Nephron (organoid): ENCODE data around the gene CERS4.

ENCODE experiments used
- H3K27ac Mint-ChIP-seq, 3 experiments: 2 replicates each; pipeline ENCODE4 v1.8.0; 2020; ENCODE audit warnings: mixed read lengths in 3 of 3, mild to moderate bottlenecking in 2 of 3, moderate library complexity in 1 of 3
- H3K27me3 Mint-ChIP-seq: 2 replicates; pipeline ENCODE4 v1.8.0; 2021; ENCODE audit warnings: low read depth, mild to moderate bottlenecking, moderate library complexity, mixed read lengths
- H3K36me3 Mint-ChIP-seq: 2 replicates; pipeline ENCODE4 v1.8.0; 2020; ENCODE audit warnings: low read depth, mixed read lengths
- H3K4me1 Mint-ChIP-seq: 2 replicates; pipeline ENCODE4 v1.8.0; 2020; ENCODE audit warnings: mixed read lengths
- H3K4me3 Mint-ChIP-seq, 3 experiments: 2 replicates each; pipeline ENCODE4 v1.8.0; 2020; ENCODE audit warnings: mild to moderate bottlenecking in 3 of 3, mixed read lengths in 3 of 3, moderate library complexity in 2 of 3
- H3K9me3 Mint-ChIP-seq: 2 replicates; pipeline ENCODE4 v1.8.0; 2020; ENCODE audit warnings: mixed read lengths
- TF ChIP-seq, protein P1 (sequence below), 3 experiments: fragments of 200-600 bp; sonication (generic); IDR thresholded peaks; one replicate each; pipeline ENCODE4 v1.5.0; 2021; ENCODE audit warnings: antibody characterized with exemption in 3 of 3; ENCODE audit not compliant: unreplicated experiment in 3 of 3

The CERS4 gene

GRCh38 chr19:8174706-8175105 is 34.5 kb upstream of the CERS4 start:
- H3K9me3 Mint-ChIP-seq = no peaks in the 10 kb centered on the region
- no peaks in the 10 kb centered on the region for H3K36me3 Mint-ChIP-seq
- TF ChIP-seq, protein P1, sequence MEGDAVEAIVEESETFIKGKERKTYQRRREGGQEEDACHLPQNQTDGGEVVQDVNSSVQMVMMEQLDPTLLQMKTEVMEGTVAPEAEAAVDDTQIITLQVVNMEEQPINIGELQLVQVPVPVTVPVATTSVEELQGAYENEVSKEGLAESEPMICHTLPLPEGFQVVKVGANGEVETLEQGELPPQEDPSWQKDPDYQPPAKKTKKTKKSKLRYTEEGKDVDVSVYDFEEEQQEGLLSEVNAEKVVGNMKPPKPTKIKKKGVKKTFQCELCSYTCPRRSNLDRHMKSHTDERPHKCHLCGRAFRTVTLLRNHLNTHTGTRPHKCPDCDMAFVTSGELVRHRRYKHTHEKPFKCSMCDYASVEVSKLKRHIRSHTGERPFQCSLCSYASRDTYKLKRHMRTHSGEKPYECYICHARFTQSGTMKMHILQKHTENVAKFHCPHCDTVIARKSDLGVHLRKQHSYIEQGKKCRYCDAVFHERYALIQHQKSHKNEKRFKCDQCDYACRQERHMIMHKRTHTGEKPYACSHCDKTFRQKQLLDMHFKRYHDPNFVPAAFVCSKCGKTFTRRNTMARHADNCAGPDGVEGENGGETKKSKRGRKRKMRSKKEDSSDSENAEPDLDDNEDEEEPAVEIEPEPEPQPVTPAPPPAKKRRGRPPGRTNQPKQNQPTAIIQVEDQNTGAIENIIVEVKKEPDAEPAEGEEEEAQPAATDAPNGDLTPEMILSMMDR (IDR thresholded peaks at IDR 0.05; ENCODE audit: unreplicated experiment in 3 of 3) = no peak
- no peak overlapping the region for H3K27ac Mint-ChIP-seq
- H3K27me3 Mint-ChIP-seq = no peaks in the 10 kb centered on the region
- no peak overlapping the region for H3K4me3 Mint-ChIP-seq
- no peaks in the 10 kb centered on the region for H3K4me1 Mint-ChIP-seq

DNA sequence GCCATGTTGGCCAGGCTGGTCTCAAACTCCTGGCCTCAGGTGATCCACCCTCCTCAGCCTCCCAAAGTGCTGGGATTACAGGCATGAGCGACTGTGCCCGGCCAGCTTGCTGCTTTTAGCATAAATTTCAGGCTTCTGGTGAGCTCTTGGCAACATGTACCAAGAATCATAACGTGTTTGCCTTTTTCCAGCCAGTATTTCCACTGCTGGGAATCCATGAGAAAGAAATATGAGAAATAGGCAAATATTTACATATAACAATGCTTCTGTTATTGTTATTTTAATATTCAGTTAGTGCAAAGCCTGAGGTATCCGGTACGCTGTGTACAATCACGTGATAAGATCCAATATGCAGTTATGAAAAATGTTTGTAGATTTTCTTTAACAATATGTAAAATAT is 29.2 kb upstream of the CERS4 start:
- Mint-ChIP-seq H3K36me3 (no peaks in the 10 kb centered on the region), H3K4me3 (no peak overlapping the region), H3K27ac (no peak overlapping the region), H3K9me3 (no peaks in the 10 kb centered on the region), H3K27me3 (no peaks in the 10 kb centered on the region), H3K4me1 (no peaks in the 10 kb centered on the region)
- TF ChIP-seq, protein P1 (IDR thresholded peaks at IDR 0.05; ENCODE audit: unreplicated experiment in 3 of 3) = no peak

- TF ChIP-seq, protein P1 (IDR thresholded peaks at IDR 0.05; ENCODE audit: unreplicated experiment in 3 of 3) = no peak
- Mint-ChIP-seq H3K4me1 (no peaks in the 10 kb centered on the region), H3K4me3 (no peak overlapping the region), H3K9me3 (no peaks in the 10 kb centered on the region), H3K27ac (no peak overlapping the region), H3K36me3 (no peaks in the 10 kb centered on the region), H3K27me3 (peaks cover 4% of the 10 kb centered on the region)
Observed at GRCh38 chr19:8184274-8184673, 24.9 kb upstream of the CERS4 start.

DNA sequence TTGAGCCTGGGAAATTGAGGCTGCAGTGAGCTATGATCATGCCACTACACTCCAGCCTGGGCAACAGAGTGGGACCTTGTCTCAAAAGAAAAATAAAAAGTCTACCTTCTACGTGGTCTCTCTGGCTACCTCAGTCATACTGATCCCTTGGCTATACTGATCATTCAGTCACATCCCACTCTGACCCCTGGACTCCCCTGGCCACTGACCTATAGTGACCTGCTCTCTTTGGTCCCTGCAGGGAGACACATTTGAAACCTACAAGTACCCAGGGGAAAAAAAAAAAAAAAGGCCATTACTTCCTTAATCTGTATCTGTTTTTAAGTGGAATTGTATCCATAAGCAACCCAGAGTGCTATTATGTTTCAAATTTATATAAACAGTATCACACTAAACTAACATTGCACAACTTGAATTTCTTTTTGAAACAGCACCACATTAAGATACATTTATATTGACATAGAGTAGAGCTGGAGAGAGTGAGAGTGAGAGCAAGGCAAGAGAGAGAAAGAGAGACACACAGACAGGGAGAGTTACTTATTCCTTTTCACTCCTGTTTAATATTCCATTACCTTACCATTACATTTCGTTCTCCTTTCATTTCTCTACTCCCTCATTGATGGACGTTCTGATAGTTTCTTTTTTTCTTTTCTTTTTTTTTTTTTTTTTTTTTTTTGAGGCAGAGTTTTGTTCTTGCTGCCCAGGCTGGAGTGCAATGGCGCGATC is 23.7 kb upstream of the CERS4 start:
- H3K27ac Mint-ChIP-seq = no peak overlapping the region
- H3K9me3 Mint-ChIP-seq = no peaks in the 10 kb centered on the region
- peaks cover 4% of the 10 kb centered on the region for H3K27me3 Mint-ChIP-seq
- no peak overlapping the region for H3K4me3 Mint-ChIP-seq
- H3K36me3 Mint-ChIP-seq = no peaks in the 10 kb centered on the region
- H3K4me1 Mint-ChIP-seq = no peaks in the 10 kb centered on the region
- TF ChIP-seq, protein P1 (IDR thresholded peaks at IDR 0.05; ENCODE audit: unreplicated experiment in 3 of 3) = no peak

GRCh38 chr19:8192221-8192820 is 16.8 kb upstream of the CERS4 start:
- TF ChIP-seq, protein P1 (IDR thresholded peaks at IDR 0.05; ENCODE audit: unreplicated experiment in 3 of 3) = no peak
- H3K9me3 Mint-ChIP-seq = no peaks in the 10 kb centered on the region
- no peaks in the 10 kb centered on the region for H3K36me3 Mint-ChIP-seq
- peaks cover 8% of the 10 kb centered on the region for H3K27me3 Mint-ChIP-seq
- peaks cover 6% of the 10 kb centered on the region for H3K4me1 Mint-ChIP-seq
- H3K4me3 Mint-ChIP-seq = no peak overlapping the region
- H3K27ac Mint-ChIP-seq = no peak overlapping the region
